Stomach smooth muscle (tissue), 2 donors: ENCODE results near the gene MIS12.

Experiments used
- H3K27ac ChIP-seq: one replicate; pipeline ENCODE4 v1.7.0; 2013; ENCODE audit warnings: mild to moderate bottlenecking, low read length, inconsistent platforms
- H3K27me3 ChIP-seq, 2 donors: one replicate each; pipeline ENCODE4 v1.7.0; 2013; ENCODE audit warnings: low read length in 2 of 2; ENCODE audit not compliant: insufficient read depth in 2 of 2, control insufficient read depth in 1 of 2
- H3K36me3 ChIP-seq, 2 donors: one replicate each; pipeline ENCODE4 v1.7.0; 2013; ENCODE audit warnings: low read length in 2 of 2; ENCODE audit not compliant: control insufficient read depth in 2 of 2, insufficient read depth in 2 of 2
- H3K4me1 ChIP-seq: one replicate; pipeline ENCODE4 v1.7.0; 2013; ENCODE audit warnings: low read length; ENCODE audit not compliant: control insufficient read depth, insufficient read depth
- H3K4me3 ChIP-seq, 2 donors: one replicate each; pipeline ENCODE4 v1.7.0; 2013; ENCODE audit warnings: low read length in 2 of 2
- H3K9ac ChIP-seq, 2 donors: one replicate each; pipeline ENCODE4 v1.7.0; 2013; ENCODE audit warnings: low read length in 2 of 2, mild to moderate bottlenecking in 1 of 2
- H3K9me3 ChIP-seq, 2 donors: one replicate each; pipeline ENCODE4 v1.7.0; 2013; ENCODE audit warnings: low read length in 2 of 2; ENCODE audit not compliant: control insufficient read depth in 2 of 2
- donor health status: healthy.
- donor health status: Pancreatic carcinoma.

Gene MIS12

DNA sequence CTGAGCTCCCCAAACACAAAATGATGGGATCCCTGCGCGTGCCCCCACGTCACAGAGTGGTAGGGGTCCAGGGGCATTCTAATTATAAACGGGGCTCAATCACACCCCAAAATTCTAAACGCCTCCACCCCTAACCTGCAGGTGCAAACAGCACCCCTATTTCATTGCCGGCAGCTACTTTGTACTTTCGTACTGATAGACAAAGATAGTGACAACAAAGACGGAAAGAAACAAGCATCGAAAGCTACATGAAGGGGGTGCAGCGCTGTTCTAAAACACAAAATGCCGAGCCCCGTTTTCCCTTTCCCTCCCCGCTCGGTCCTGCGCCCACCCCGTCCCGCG lies 13.9 kb downstream of the MIS12 start:
- H3K4me1 ChIP-seq: peaks cover 17% of the 10 kb centered on the region
- H3K27ac ChIP-seq: no peak overlapping the region
- no peaks in the 10 kb centered on the region for H3K36me3 ChIP-seq
- peaks cover 2 to 23% of the 10 kb centered on the region in 2 donors for H3K27me3 ChIP-seq
- peak overlapping the region; percentile 6 to 51 for H3K9ac ChIP-seq
- H3K4me3 ChIP-seq: peak overlapping the region; percentile 69 to 76
- no peaks in the 10 kb centered on the region for H3K9me3 ChIP-seq

- Histone ChIP-seq H3K4me1 (peaks cover 17% of the 10 kb centered on the region), H3K27ac (no peak overlapping the region), H3K27me3 (peaks cover 2 to 23% of the 10 kb centered on the region in 2 donors), H3K9me3 (no peaks in the 10 kb centered on the region), H3K9ac (peak overlapping the region; percentile 42 to 51), H3K36me3 (no peaks in the 10 kb centered on the region), H3K4me3 (peak overlapping the region; percentile 69 to 76)
These were observed 14.4 kb downstream of the MIS12 start for GRCh38 chr17:5500589-5501391.

DNA sequence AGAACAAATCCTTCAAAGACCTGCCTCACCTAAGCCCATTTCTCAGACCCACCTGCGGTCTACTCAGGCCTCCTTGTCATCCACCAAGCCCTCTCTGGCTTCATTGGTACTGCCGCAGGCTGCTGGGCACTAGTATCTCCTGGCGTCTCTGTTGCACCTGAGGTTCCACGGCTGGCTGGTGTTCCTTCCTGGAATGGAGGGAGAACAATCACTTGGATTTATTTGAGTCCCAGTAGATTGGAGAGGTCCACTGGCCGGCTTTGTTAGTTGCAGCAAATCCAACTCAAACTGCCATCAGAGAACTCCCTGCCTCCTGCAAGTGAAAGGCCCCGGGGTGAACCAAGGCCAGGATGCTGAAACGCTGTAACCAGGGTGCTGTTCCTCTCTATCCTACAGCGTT lies 15.3 kb downstream of the MIS12 start:
- peaks cover 17% of the 10 kb centered on the region for H3K4me1 ChIP-seq
- H3K27me3 ChIP-seq: peaks cover 2 to 20% of the 10 kb centered on the region in 2 donors
- no peaks in the 10 kb centered on the region for H3K36me3 ChIP-seq
- no peaks in the 10 kb centered on the region for H3K9me3 ChIP-seq
- H3K9ac ChIP-seq: no peak overlapping the region
- H3K4me3 ChIP-seq: no peak overlapping the region
- no peak overlapping the region for H3K27ac ChIP-seq

DNA sequence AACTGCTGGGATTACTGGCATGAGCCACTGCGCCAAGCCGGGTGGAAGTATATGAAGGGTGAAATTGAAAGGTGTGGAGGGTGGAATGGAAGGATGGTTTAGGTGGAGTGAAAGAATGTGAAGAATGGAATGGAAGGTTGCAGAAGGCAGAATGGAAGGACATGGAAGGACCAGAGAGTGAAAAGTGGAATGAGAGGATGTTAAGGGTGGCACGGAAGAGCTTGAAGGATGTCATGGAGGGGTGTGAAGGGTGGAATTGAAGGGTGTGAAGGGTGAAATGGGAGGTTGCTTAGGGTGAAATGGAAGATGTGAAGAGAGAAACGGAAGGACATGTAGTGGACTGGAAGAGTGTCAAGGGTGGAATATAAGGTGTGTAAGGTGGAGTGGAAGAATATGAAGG lies 16.2 kb downstream of the MIS12 start:
- Histone ChIP-seq H3K4me1 (peaks cover 17% of the 10 kb centered on the region), H3K4me3 (no peak overlapping the region), H3K9ac (no peak overlapping the region), H3K27me3 (peaks cover 2 to 17% of the 10 kb centered on the region in 2 donors), H3K36me3 (no peaks in the 10 kb centered on the region), H3K27ac (no peak overlapping the region), H3K9me3 (no peaks in the 10 kb centered on the region)

GRCh38 chr17:5506307-5506706 lies 19.9 kb downstream of the MIS12 start:
- no peak overlapping the region for H3K27ac ChIP-seq
- H3K9me3 ChIP-seq: no peaks in the 10 kb centered on the region
- no peak overlapping the region for H3K9ac ChIP-seq

GRCh38 chr17:5508810-5509209 lies 22.4 kb downstream of the MIS12 start:
- Histone ChIP-seq H3K9me3 (no peaks in the 10 kb centered on the region), H3K4me3 (no peak overlapping the region), H3K4me1 (no peaks in the 10 kb centered on the region), H3K9ac (no peak overlapping the region), H3K27ac (no peak overlapping the region), H3K36me3 (no peaks in the 10 kb centered on the region), H3K27me3 (no peaks in the 10 kb centered on the region)

More at GRCh38 chr17:5506307-5506706, 19.9 kb downstream of the MIS12 start:
- H3K4me1 ChIP-seq: no peaks in the 10 kb centered on the region
- H3K36me3 ChIP-seq: no peaks in the 10 kb centered on the region
- H3K4me3 ChIP-seq: no peak overlapping the region
- H3K27me3 ChIP-seq: no peaks in the 10 kb centered on the region

- no peak overlapping the region for H3K9ac ChIP-seq
- no peaks in the 10 kb centered on the region for H3K4me1 ChIP-seq
- H3K4me3 ChIP-seq: no peak overlapping the region
- H3K27me3 ChIP-seq: no peaks in the 10 kb centered on the region
- no peak overlapping the region for H3K27ac ChIP-seq
- no peaks in the 10 kb centered on the region for H3K36me3 ChIP-seq
- no peaks in the 10 kb centered on the region for H3K9me3 ChIP-seq
These were observed 23.1 kb downstream of the MIS12 start for GRCh38 chr17:5509482-5509881.

DNA sequence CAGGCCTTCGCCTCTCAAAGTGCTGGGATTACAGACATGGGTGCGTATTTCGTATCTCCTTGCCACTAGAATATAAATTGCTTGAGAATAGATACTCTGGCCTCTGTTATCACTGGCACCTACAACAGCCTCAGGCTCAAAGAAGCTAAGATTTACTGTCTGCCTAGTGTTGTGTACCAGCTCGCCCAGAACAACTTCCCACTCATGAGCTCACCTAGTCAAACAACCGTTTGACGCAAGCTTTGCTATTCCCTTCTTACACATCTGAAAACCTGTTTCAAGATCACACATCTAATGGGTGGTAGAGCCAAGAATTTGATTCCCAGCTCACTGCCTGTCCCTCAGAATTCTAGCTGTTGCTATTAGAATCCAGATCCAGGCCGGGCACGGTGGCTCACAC lies 24.4 kb downstream of the MIS12 start:
- no peak overlapping the region for H3K4me3 ChIP-seq
- no peaks in the 10 kb centered on the region for H3K4me1 ChIP-seq
- H3K27ac ChIP-seq: no peak overlapping the region
- no peaks in the 10 kb centered on the region for H3K9me3 ChIP-seq
- H3K9ac ChIP-seq: no peak overlapping the region
- H3K27me3 ChIP-seq: no peaks in the 10 kb centered on the region
- H3K36me3 ChIP-seq: no peaks in the 10 kb centered on the region

DNA sequence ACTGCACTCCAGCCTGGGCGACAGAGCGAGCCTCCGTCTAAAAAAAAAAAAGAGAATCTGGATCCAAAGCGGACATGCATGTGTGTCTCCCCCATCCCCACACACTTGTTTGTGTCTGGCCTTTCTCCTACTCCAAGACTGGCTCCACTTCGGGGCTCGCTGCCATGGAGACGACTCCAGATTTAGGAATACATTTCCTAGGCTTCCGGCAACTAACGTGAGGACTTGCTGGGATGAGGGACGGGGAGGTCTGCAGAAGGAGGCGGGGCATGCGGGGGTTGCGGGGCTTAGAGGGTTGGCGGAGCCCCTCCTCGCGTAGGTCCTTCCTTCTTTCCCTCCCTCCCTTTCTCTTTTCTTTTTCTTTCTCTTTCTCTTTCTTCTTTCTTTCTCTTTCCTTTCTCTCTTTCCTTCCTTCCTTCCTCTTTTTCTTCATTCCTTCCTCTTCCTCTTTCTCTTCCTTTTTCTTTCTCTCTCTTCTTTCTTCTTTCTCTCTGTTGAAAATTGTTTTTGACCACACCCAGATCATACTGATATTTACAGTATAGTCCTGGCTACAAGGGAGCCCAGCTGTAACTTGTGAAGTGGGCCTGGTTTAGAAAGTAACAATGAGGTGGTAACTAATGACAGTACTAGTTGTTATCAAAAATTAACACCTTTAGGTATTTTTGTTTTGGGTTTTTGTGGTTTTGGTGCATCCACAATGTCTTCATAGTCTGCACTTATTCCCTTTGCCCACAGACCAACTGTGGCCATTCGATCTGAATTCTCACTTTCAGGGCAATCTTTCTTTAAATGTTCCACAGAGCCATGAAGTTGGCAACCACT lies 25.2 kb downstream of the MIS12 start:
- Histone ChIP-seq H3K9ac (no peak overlapping the region), H3K27ac (no peak overlapping the region), H3K36me3 (no peaks in the 10 kb centered on the region), H3K9me3 (no peaks in the 10 kb centered on the region), H3K4me3 (peak overlapping the region in 1 of 2 donors; percentile 52), H3K4me1 (no peaks in the 10 kb centered on the region), H3K27me3 (no peaks in the 10 kb centered on the region)

DNA sequence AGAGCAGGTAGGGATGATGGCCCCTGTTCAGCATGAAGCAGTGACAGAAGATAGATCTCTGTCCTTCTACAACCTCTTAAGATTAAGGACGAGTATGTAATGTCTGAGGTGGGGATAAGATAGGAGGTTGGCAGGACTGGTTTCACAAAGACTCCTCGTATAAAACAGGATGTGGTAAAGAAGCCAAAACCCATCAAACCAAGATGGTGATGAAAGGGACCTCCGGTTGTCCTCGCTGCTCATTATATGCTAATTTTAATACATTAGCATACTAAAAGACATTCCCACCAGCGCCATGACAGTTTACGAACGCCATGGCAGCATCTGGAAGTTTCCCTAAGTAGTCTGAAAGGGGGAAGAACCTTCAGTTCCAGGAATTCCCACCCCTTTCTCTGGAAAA lies 27.3 kb downstream of the MIS12 start:
- Histone ChIP-seq H3K9me3 (no peaks in the 10 kb centered on the region), H3K9ac (no peak overlapping the region), H3K36me3 (no peaks in the 10 kb centered on the region), H3K27ac (no peak overlapping the region), H3K27me3 (no peaks in the 10 kb centered on the region), H3K4me1 (no peaks in the 10 kb centered on the region), H3K4me3 (no peak overlapping the region)

- Histone ChIP-seq H3K4me1 (no peaks in the 10 kb centered on the region), H3K27me3 (no peaks in the 10 kb centered on the region), H3K9ac (no peak overlapping the region), H3K9me3 (no peaks in the 10 kb centered on the region), H3K36me3 (no peaks in the 10 kb centered on the region), H3K4me3 (no peak overlapping the region), H3K27ac (no peak overlapping the region)
These were observed 28.6 kb downstream of the MIS12 start for GRCh38 chr17:5514976-5515375.
